H1 (cell line): ENCODE data around the gene KCNA5. TPM values are rescaled to one million over a fixed set of nuclear protein-coding genes. Genes with fewer than 3 reads are reported as not detected.

Source experiments
- CTCF ChIA-PET: fragments of 300-600 bp; sonication (Branson Sonifier 250); formaldehyde crosslinking; loops from one replicate; lab custom pipeline; 2021; ENCODE audit not compliant: partially characterized antibody; lab: Charles Lee
- POLR2A ChIA-PET: fragments of 300-600 bp; sonication (Branson Sonifier 250); formaldehyde crosslinking; loops from one replicate; lab custom pipeline; 2021; ENCODE audit warnings: inconsistent platforms; ENCODE audit not compliant: partially characterized antibody; lab: Charles Lee
- DNase-seq, 2 experiments: peaks; one replicate each; pipeline versions ENCODE4 v3.0.0 to v3.0.0-alpha.2; 2010 to 2022; ENCODE audit warnings: low spot score in 2 of 2, low read depth in 1 of 2, mixed read lengths in 1 of 2
- FAIRE-seq: peaks from 2 replicates; lab custom pipeline; 2011; peaks lifted over from hg19 to GRCh38; lab: Jason Lieb, UNC
- H2AFZ ChIP-seq: 2 replicates; pipeline ENCODE4 v1.8.1; 2012; ENCODE audit warnings: low read length, inconsistent platforms
- H2AK5ac ChIP-seq: 2 replicates; pipeline ENCODE4 v1.6.1; 2013; ENCODE audit warnings: low read depth, low read length
- H2BK120ac ChIP-seq: replicated peaks from 2 replicates; pipeline ENCODE3; 2013; ENCODE audit warnings: low read depth, low read length, inconsistent platforms
- H2BK12ac ChIP-seq: 2 replicates; pipeline ENCODE4 v1.6.1; 2013; ENCODE audit warnings: low read depth, low read length
- H2BK15ac ChIP-seq: 2 replicates; pipeline ENCODE4 v1.6.1; 2013; ENCODE audit warnings: low read length
- H2BK20ac ChIP-seq: 2 replicates; pipeline ENCODE4 v1.6.1; 2013; ENCODE audit warnings: low read length
- H2BK5ac ChIP-seq: 2 replicates; pipeline ENCODE4 v1.6.1; 2013; ENCODE audit warnings: low read depth, low read length
- H3K14ac ChIP-seq: 2 replicates; pipeline ENCODE4 v1.6.1; 2013; ENCODE audit warnings: inconsistent platforms; ENCODE audit not compliant: insufficient read length
- H3K18ac ChIP-seq: 2 replicates; pipeline ENCODE4 v1.6.1; 2013; ENCODE audit warnings: low read length; ENCODE audit errors: extremely low read depth
- H3K23ac ChIP-seq: 2 replicates; pipeline ENCODE4 v1.6.1; 2013; ENCODE audit warnings: inconsistent platforms; ENCODE audit not compliant: insufficient read length
- H3K23me2 ChIP-seq: 2 replicates; pipeline ENCODE4 v1.6.1; 2013; ENCODE audit warnings: low read depth, low read length
- H3K27ac ChIP-seq: 2 replicates; pipeline ENCODE4 v1.6.1; 2011; ENCODE audit warnings: low read depth, low read length, inconsistent platforms
- H3K27me3 ChIP-seq, 4 experiments: replicated peaks in 1 of 4; 1 replicate in 1 of 4; 2 replicates in 3 of 4; pipeline versions ENCODE4 v1.6.1 to v1.8.1; 2011 to 2013; ENCODE audit warnings: low read length in 3 of 4, mild to moderate bottlenecking in 3 of 4, inconsistent platforms in 2 of 4, mixed read lengths in 2 of 4, moderate library complexity in 1 of 4; ENCODE audit not compliant: control insufficient read depth in 3 of 4, insufficient read depth in 3 of 4; ENCODE audit errors: extremely low read depth in 1 of 4
- H3K36me3 ChIP-seq, 4 experiments: 2 replicates each; pipeline versions ENCODE4 v1.6.1 to v1.8.1; 2011 to 2013; ENCODE audit warnings: mild to moderate bottlenecking in 4 of 4, low read length in 3 of 4, moderate library complexity in 2 of 4, control low read depth in 1 of 4, inconsistent platforms in 1 of 4; ENCODE audit not compliant: insufficient read depth in 4 of 4, control insufficient read depth in 2 of 4
- H3K4ac ChIP-seq: replicated peaks from 2 replicates; pipeline ENCODE3; 2013; ENCODE audit warnings: low read length, low read depth, mixed read lengths, inconsistent platforms; ENCODE audit not compliant: insufficient read length
- H3K4me1 ChIP-seq, 4 experiments: replicated peaks in 1 of 4; 1 replicate in 1 of 4; 2 replicates in 3 of 4; pipeline versions ENCODE4 v1.6.1 to v1.8.1; 2011 to 2013; ENCODE audit warnings: low read length in 3 of 4, inconsistent platforms in 2 of 4, mixed read lengths in 1 of 4; ENCODE audit not compliant: insufficient read depth in 4 of 4, control insufficient read depth in 3 of 4
- H3K4me2 ChIP-seq, 2 experiments: 2 replicates each; pipeline versions ENCODE4 v1.6.1 to v1.8.1; 2011 to 2013; ENCODE audit warnings: low read depth in 2 of 2, low read length in 2 of 2, control low read depth in 1 of 2, inconsistent platforms in 1 of 2, mild to moderate bottlenecking in 1 of 2; ENCODE audit not compliant: insufficient read depth in 1 of 2
- H3K4me3 ChIP-seq, 4 experiments: fragments of 200-600, 300-600 bp in 1 of 4; sonication (generic), shearing (Covaris generic), sonication (Bioruptor Twin) in 1 of 4; 2 replicates each; pipeline versions ENCODE4 v1.5.1 to v1.8.1; 2011 to 2016; ENCODE audit warnings: low read length in 4 of 4, low read depth in 3 of 4, control low read depth in 2 of 4, inconsistent platforms in 2 of 4, mild to moderate bottlenecking in 2 of 4, mixed read lengths in 1 of 4, moderate library complexity in 1 of 4; ENCODE audit not compliant: insufficient read depth in 2 of 4; ENCODE audit errors: extremely low read depth in 1 of 4
- H3K56ac ChIP-seq: replicated peaks from 2 replicates; pipeline ENCODE3; 2013; ENCODE audit warnings: low read depth, mild to moderate bottlenecking, mixed read lengths, low read length, inconsistent platforms; ENCODE audit not compliant: insufficient read length
- H3K79me1 ChIP-seq: 2 replicates; pipeline ENCODE4 v1.6.1; 2013; ENCODE audit warnings: low read depth, low read length, control low read depth
- H3K79me2 ChIP-seq, 2 experiments: 2 replicates each; pipeline versions ENCODE4 v1.6.1 to v1.8.1; 2012 to 2013; ENCODE audit warnings: low read length in 2 of 2, mild to moderate bottlenecking in 2 of 2, inconsistent platforms in 1 of 2; ENCODE audit not compliant: insufficient read depth in 2 of 2, control insufficient read depth in 1 of 2
- H3K9ac ChIP-seq, 4 experiments: replicated peaks in 1 of 4; 1 replicate in 1 of 4; 2 replicates in 3 of 4; pipeline versions ENCODE4 v1.6.1 to v1.8.1; 2011 to 2013; ENCODE audit warnings: low read depth in 3 of 4, low read length in 3 of 4, control low read depth in 2 of 4, mild to moderate bottlenecking in 2 of 4, moderate library complexity in 2 of 4, inconsistent platforms in 1 of 4; ENCODE audit errors: extremely low read depth in 1 of 4
- H3K9me3 ChIP-seq, 2 experiments: 2 replicates each; pipeline versions ENCODE4 v1.6.1 to v1.8.1; 2012 to 2013; ENCODE audit warnings: mild to moderate bottlenecking in 2 of 2, moderate library complexity in 2 of 2, control low read depth in 1 of 2, inconsistent platforms in 1 of 2, low read depth in 1 of 2, low read length in 1 of 2, mixed read lengths in 1 of 2; ENCODE audit not compliant: insufficient read depth in 2 of 2
- H4K20me1 ChIP-seq, 2 experiments: replicated peaks in 1 of 2; 2 replicates each; pipeline versions ENCODE3 to v1.8.1; 2011 to 2013; ENCODE audit warnings: inconsistent platforms in 2 of 2, low read length in 2 of 2, mild to moderate bottlenecking in 1 of 2; ENCODE audit not compliant: insufficient read depth in 2 of 2, control insufficient read depth in 1 of 2
- H4K5ac ChIP-seq: 2 replicates; pipeline ENCODE4 v1.6.1; 2013; ENCODE audit warnings: low read length, low read depth, mixed read lengths, inconsistent platforms; ENCODE audit not compliant: insufficient read length
- H4K8ac ChIP-seq: 2 replicates; pipeline ENCODE4 v1.8.0; 2013; ENCODE audit warnings: mild to moderate bottlenecking, moderate library complexity, low read length, inconsistent platforms; ENCODE audit not compliant: insufficient read depth; ENCODE audit errors: extremely low read depth
- H4K91ac ChIP-seq: replicated peaks from 2 replicates; pipeline ENCODE3; 2013; ENCODE audit warnings: low read length, mixed read lengths, inconsistent platforms; ENCODE audit not compliant: insufficient read length
- ASH2L ChIP-seq: fragments of 200-600, 300-600 bp; sonication (generic); IDR thresholded peaks from one replicate; pipeline ENCODE4 v1.7.1; 2017; ENCODE audit warnings: low read length
- HDAC2 ChIP-seq, 2 experiments: fragments of 300-600 bp in 1 of 2; sonication (generic) in 1 of 2; IDR thresholded peaks; 2 replicates each; pipeline ENCODE4 v1.6.1; 2011 to 2012; ENCODE audit warnings: low read depth in 2 of 2, low read length in 2 of 2, mild to moderate bottlenecking in 2 of 2, moderate library complexity in 2 of 2, borderline replicate concordance in 1 of 2, inconsistent platforms in 1 of 2
- KDM5A ChIP-seq: fragments of 200-600 bp; IDR thresholded peaks from 2 replicates; pipeline ENCODE4 v1.7.1; 2012; ENCODE audit warnings: mild to moderate bottlenecking, low read length, inconsistent platforms, mixed read lengths
- MAX ChIP-seq: IDR thresholded peaks from 2 replicates; pipeline ENCODE4 v1.6.1; 2012; ENCODE audit warnings: inconsistent platforms
- TAF7 ChIP-seq: optimal IDR thresholded peaks from 2 replicates; pipeline ENCODE3; 2011; ENCODE audit warnings: low read depth, mild to moderate bottlenecking, inconsistent platforms, low read length, moderate library complexity, borderline replicate concordance
- WGBS, 2 experiments: shearing (Covaris generic) in 1 of 2; methylation state at CpG; one replicate each; pipeline versions ENCODE4 v1.1.6 to v1.1.7; 2013 to 2015; ENCODE audit warnings: low lambda C conversion rate in 2 of 2, mixed read lengths in 2 of 2, inconsistent platforms in 1 of 2, low coverage in 1 of 2, missing lambda C conversion rate in 1 of 2; ENCODE audit not compliant: insufficient replicate concordance in 2 of 2, insufficient coverage in 1 of 2, insufficient read length in 1 of 2; ENCODE audit errors: extremely low coverage in 1 of 2, missing lambda C conversion rate in 1 of 2; 5-methylcytosine and 5-hydroxymethylcytosine counted together
- polyA plus RNA-seq, 7 experiments: library from polyadenylated mRNA; depleted of rRNA in 3 of 7; stranded (reverse) in 5 of 7; unstranded in 2 of 7; fragments of >200 nt in 5 of 7; fragments of 200-250 nt in 2 of 7; gene quantifications; 1 replicate in 5 of 7; 2 replicates in 1 of 7; 4 replicates in 1 of 7; pipeline versions ENCODE4 v1.2.1 to v1.2.3, GENCODE V29; 2011 to 2013; ENCODE audit warnings: missing spikeins in 2 of 7, mixed read lengths in 2 of 7
- total RNA-seq: library from RNA; stranded (reverse); fragmentation: NEBNext Ultra II Directional; extraction: Animal tissue kit (Norgen Biotek cat#: 25700); gene quantifications from 2 replicates; pipeline ENCODE4 v1.2.1, GENCODE V29; 2021

The KCNA5 gene
- total and polyA plus RNA-seq, 2 of the 8 experiments (the other 6 are each of a cell fraction or from before 2014, with no cell fraction given) = 0.20 to 0.29 TPM

GRCh38 chr12:4996714-4997113, 47.0 kb upstream of the KCNA5 start:
- no peak for FAIRE-seq
- CTCF ChIA-PET = interaction anchor here (0.7 to 11.3 kb wide), 4 partner anchors 75 to 140 kb away, joined by 3 to 97 read pairs (median 4); no protein-coding TSS in a partner anchor
- TF ChIP-seq ASH2L = no peak
- no peak for TF ChIP-seq HDAC2 (IDR thresholded peaks at IDR 0.05; ENCODE audit: borderline replicate concordance in 1 of 2, low read depth in 2 of 2, low read length in 2 of 2)
- no peak for TF ChIP-seq TAF7
- TF ChIP-seq MAX = no peak
- TF ChIP-seq KDM5A = no peak

More at GRCh38 chr12:4996714-4997113, 47.0 kb upstream of the KCNA5 start:
- H3K4me2 ChIP-seq = no peak overlapping the region
- H2BK20ac ChIP-seq = no peak overlapping the region
- H4K5ac ChIP-seq = no peak overlapping the region
- H2BK120ac ChIP-seq = no peak overlapping the region
- WGBS, 2 experiments = 88% methylated on average over 4 of the region's 4 CpGs; no CpG with 5 or more reads in 1 of the 2 experiments
- no peak overlapping the region for H3K4me3 ChIP-seq
- no peaks in the 10 kb centered on the region for H3K36me3 ChIP-seq
- POLR2A ChIA-PET = no interaction called here
- no peak overlapping the region for H3K14ac ChIP-seq
- H3K27ac ChIP-seq = no peak overlapping the region
- H3K79me1 ChIP-seq = no peaks in the 10 kb centered on the region
- no peaks in the 10 kb centered on the region for H3K79me2 ChIP-seq
- H3K4ac ChIP-seq = no peak overlapping the region
- no peak overlapping the region for H3K56ac ChIP-seq
- no peak overlapping the region for H2BK15ac ChIP-seq
- H4K91ac ChIP-seq = no peak overlapping the region
- H2AK5ac ChIP-seq = no peak overlapping the region
- H3K23ac ChIP-seq = no peak overlapping the region
- no peaks in the 10 kb centered on the region; a peak in 1 of 7 replicates for H3K27me3 ChIP-seq
- no peaks in the 10 kb centered on the region for H3K9me3 ChIP-seq
- no peaks in the 10 kb centered on the region for H4K20me1 ChIP-seq
- no peaks in the 10 kb centered on the region for H3K23me2 ChIP-seq
- H3K18ac ChIP-seq = no peak overlapping the region
- no peak overlapping the region for H2BK12ac ChIP-seq
- DNase-seq = no peak
- no peak overlapping the region for H2BK5ac ChIP-seq
- peaks cover 0 to 8% (median 3%) of the 10 kb centered on the region in 4 experiments for H3K4me1 ChIP-seq
- no peak overlapping the region for H2AFZ ChIP-seq
- H3K9ac ChIP-seq = no peak overlapping the region
- H4K8ac ChIP-seq = no peak overlapping the region
